Ramos (cell line): ENCODE measurements around the gene PDE6H.

Experiments
- in situ Hi-C: fragments of 300-500 bp; cut with MboI; formaldehyde crosslinking; loops from one replicate; pipeline ENCODE4 v1.14.3; 2022; ENCODE audit warnings: low sequenced_read_pairs; ENCODE audit not compliant: unreplicated experiment

Gene PDE6H

DNA sequence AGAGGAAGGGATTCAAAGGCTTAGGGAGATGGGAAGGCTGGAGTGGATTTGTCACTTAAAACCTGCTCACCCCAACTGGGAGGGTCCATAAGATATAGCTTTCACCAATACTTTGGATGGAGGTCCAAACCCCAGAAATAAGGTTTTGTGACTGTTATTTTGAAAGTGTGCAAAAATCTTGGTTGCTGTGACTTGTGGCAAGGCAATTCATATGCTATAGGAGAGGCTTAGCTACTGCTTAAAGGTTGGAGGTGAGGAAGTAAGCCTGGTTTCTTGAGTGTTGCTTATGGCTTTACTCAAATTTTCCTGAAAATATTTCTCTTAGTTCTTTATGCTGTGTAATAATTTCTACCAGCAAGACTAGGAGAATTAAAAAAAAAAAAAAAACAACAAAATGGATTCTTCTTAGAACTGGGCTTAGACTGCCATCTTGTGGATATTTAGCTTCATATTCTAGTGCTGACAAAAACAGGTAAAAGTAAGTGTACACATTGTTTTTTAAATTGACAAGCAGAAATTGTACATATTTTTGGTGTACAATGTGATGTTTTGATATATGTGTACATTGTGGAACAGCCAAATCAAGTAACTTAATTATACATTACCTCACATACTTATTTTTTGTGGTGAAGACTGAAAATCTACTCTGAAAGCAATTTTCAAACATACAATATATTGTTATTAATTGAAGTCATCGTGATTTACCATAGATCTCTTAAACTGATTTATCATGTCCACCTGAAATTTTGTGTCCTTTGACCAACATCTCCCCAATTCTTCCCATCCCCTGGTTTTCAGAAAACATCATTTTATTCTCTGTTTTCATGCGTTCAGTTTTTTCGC is 23.0 kb downstream of the PDE6H start:
- in situ Hi-C loops, result loop anchor here (5.0 kb wide), 1 partner anchor 149 kb away; no protein-coding TSS in a partner anchor

DNA sequence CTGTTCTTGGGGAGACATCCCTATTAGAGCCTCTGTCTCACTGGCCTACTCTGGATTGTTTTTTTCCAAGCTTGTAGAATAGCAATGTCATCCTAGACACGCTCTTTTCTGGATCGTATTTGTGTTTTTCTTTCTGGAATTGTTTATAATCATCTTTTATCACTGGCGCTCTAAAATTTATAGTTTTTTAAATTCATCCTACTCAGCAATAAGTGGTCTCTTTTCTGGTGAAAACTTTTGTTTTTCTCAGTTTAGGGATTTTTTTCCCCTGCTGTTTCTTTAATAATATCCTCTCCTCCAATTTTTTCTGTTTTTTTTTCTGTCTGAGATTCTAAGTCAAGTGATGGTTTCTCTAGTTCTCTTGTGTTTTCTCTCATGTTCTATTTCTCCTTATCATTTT is 25.2 kb downstream of the PDE6H start:
- in situ Hi-C loops, result loop anchor here (5.0 kb wide), 1 partner anchor 151 kb away; no protein-coding TSS in a partner anchor

DNA sequence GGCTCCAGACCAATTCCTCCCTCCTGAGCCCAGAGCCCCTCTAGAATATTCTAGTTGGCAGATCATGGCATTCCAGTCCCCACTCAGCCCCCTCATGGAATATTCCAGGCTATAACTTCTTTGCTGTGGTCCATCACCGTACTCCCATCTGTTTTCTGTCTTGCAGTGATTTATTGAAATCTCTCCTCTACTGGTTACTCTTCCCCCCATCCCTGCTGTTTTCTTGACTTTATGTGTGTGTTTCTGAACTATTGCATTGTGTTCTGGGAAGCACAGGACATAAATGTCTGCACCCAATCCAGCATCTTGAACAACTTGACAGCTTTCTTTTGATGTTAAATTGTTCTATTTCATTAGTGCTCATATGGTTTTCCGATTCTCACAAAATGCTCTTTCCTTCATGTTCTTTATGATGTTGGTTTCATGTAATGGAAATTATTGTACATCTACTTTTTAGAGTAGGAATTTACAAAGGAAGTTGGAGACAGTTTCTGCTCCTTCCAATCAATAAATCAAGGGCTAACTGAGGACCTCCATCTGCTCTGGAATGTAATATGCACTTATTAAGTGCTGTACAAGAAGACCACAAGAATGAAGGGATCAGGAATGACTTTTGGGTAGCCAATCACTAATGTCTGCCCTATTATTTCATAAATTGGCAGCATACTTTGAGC is 26.3 kb downstream of the PDE6H start:
- in situ Hi-C loops, result loop anchor here (5.0 kb wide), 1 partner anchor 152 kb away; no protein-coding TSS in a partner anchor

DNA sequence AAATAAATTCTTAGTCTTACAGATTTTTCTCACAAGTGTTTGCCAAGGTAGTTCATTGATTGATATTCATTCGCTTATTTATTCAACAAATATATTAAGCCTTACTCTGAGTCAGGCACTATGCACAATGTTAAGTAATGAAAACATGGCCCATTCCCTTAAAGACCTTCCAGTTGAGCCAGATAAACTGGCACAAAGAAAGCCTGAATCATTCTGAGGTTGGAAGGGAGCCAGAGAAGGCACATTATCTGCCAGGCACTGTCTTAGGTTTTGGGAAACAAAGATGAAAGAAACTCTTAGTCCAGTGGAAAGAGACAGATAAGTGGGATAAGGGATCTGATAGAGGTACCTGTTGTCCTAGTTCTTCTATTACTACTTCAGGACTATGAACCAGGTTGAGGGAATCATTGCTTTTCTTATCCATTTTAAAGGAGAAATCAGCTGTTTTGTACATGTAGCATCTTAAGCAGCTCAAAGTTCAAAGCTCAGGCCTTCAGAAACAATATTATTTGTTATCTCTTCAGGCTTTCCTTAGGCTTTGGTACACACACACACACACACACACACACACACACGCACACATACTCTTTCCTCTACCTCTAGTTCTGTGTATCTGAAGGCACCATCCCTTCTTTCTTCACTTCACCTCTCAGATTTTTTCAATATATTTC is 27.0 kb downstream of the PDE6H start:
- in situ Hi-C loops, result loop anchor here (5.0 kb wide), 1 partner anchor 153 kb away; no protein-coding TSS in a partner anchor

DNA sequence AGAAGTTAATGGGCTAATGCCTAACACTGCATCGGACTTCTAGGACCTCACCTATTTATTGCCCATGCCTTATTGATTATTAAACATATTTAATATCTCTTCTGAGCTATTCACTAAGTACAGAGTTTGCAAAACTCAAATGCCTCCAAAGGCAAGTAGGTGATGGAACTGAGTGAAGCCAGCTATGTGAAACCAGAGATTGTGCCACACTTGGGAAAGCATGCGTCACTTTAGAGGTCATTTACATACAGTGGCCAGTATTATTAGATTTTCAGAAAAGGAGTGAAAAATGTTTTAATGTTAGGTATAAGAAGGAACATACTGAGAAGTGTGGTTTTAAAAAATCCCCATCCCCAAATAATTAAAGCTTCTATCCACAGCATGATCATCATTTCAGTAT is 27.7 kb downstream of the PDE6H start:
- in situ Hi-C loops, result no loop called here

DNA sequence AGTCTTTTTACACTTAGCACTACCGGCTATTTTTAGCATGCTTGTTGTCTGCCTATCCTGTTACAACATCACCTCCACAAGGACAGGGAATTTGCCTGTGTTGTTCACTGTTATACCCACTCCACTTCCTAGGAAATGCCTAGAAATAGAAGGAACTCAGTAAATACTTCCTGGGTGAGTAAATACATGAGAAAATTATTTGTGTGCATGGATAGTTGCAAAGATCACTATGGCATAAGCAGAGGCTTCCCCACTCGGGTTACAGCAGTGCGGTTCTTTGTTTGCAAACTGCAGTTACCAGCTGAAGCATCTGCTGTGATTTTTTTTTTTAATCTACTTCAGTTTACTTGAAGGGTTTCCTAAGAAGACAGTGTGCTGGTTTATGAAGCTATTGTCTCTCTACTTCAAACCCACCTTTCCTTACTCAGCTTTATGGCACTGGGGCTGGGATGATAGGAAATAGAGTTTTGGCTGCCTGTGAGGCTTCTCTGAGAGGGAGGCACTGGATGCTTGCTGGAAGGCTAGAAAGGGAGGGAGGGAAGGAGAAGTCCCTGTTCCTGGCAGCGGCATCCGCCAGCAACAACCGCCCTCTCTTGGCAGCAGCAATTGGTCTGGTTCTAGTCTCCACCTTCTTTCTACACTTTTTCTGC is 29.0 kb downstream of the PDE6H start:
- in situ Hi-C loops, result no loop called here

DNA sequence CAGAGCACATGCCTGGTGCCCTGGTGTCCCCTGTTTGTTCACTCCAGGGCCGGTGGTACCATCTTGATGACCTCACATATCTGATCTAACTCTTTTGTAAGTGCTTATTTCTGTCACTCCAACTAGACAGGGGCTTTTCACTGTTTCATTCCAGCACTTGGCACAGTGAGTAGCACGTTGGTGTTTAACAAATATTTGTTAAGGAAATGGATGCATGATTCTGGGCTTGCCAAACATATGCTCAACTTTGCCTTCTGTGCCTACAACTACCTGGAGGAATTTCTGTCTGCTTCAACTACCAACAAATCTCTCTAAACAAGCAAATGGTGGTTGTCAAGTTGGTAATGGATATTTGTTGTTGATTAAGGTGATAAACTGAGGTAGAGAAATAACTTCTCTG is 31.6 kb downstream of the PDE6H start:
- in situ Hi-C loops, result no loop called here

DNA sequence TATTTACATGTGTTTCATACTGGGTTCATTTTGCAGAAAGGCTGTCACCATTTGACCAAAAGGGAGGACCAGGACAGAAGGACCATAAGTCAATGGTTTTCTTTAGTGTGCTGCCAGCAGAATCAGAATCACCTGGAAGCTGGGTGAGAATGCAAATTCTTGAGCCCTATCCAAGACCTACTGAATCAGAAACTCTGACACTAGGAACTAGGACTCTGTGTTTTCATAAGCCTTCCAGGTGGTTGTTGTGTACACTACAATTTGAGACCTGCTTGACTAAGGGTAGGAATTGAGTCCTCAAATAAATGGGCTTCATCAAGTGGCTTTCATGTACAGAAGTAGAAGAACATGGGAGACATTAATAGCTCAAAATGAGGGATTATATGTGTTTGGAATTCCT is 32.2 kb downstream of the PDE6H start:
- in situ Hi-C loops, result no loop called here

DNA sequence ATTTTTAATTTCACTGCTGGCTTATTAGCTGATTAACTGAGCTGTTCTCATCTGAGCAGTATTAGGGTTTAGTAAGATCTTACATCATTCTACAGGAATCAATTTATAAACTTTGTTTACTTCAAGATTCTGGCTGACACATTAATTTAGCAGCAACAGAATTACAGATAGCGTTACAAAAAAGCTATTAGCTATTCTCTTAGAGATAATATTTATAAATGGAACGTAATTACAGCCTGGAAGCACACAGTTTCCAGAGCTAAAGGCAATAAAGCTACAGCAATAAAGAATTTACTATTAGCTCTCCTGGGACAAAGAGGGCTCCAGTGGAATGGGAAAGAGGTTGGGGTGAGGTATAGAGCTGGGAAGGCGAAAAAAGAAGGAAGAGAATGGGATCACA is 34.7 kb downstream of the PDE6H start:
- in situ Hi-C loops, result no loop called here

DNA sequence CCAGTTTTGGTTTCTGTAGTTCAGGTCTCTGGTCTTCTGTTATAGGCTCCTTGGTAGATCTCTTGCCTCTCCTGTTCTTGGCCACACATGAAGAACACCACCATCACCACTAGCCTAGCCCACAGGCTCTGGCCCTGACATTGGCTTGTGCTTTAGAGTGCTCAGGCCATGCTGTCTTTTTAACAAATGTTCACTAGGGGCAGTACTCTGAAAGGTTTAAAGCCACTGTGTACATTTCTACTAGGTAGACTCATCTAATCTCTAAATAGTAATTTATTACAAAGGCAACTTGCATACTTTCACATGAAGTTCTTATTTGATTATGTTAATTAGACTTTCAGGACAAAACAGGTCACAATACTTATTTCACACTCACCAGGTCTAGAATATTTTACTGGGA is 38.3 kb downstream of the PDE6H start:
- in situ Hi-C loops, result no loop called here

DNA sequence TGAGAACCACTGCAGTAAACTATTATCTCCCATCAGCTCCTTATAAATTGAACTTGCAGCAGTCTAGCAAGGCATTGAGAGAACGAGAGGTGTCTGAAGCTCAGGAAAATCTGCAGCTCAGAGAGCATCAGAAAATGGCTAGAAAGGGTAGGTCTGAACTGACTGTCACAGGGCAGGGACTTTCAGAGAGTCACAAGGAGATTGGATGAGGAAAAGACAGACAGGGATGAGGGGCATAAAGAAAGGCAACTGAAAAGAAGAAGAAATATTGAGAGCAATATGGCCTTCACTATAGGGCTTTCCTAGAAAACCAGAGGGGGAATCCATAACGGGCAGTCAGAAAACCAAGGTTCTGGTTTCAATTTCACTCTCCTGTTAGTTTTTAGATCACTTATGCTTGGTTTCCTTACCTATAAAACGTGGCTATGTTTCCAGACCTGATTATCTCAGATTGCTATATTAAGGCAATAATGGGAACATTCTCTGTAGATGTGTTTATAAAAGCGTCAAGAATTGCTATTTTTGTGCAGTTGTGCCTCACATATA is 40.9 kb downstream of the PDE6H start:
- in situ Hi-C loops, result no loop called here

DNA sequence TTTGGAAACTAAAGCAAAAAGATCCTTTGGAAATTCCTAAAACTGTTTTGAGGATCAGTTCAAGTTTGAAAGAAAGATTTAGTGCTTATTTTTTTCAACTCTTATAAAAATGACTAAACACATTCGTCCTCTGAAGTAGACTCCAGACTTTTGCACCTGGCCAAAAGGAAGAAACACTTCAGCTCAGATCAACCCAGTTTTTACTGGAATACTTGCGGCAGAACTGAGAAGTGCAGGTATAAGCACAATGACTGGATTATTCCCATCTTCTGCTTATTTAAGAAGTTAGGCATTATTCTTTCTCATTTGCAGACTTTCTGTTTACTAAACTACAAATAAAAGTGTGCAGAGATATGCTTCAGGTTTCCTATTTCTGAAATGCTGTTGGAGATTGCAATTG is 41.9 kb downstream of the PDE6H start:
- in situ Hi-C loops, result no loop called here

DNA sequence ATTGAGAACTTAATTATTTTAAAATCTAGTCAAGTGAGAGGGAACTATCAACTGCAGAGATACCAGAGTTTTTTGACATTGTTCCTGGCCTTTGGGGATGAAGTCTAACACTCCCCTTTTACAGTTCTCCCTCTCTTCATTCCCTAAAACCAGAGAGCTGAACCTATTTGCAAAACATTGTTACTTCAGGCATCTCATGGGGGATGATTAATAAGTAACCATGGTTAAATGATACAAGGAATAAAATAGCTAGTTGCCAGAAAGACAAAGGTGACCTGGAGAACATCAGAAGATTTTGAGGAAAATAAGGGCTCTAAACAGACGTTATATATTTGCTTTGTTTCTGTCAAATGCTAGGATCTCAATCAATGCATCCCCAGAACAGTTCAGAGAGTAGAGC is 42.3 kb downstream of the PDE6H start:
- in situ Hi-C loops, result no loop called here

DNA sequence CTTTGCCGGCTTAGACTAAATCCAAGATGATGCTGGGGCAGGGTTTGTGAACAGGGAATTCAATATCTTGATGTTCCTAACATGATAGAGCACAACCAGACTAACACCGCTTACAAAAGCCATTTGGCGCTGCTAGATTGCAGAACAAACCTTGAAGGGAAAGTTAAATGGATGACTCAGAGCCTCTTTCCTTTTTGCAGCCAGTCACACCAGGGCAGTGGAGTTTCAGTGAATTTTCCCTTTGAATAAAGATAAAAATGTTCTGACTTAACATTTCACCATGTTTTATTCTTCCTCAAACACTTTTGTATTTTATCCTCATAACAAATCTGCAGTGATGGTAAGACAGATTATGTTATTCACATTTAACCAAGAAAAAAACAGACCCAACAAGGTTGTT is 47.3 kb downstream of the PDE6H start:
- in situ Hi-C loops, result no loop called here
